Stimulated activated effector memory CD8-positive, alpha-beta T cell treated with anti-CD3 and anti-CD28 coated beads, Interleukin-12 subunit alpha, Interleukin-12 subunit beta, amount 100 ng/mL, for 72 hours (primary cell): ENCODE results near the gene BPIFB2.

ENCODE experiments used
- ATAC-seq: fragments of 150-1000 bp; cut with Tn5 transposase; 2 replicates; pipeline ENCODE4 v1.10.0; 2021
- DNase-seq, 2 donors: peaks; one replicate each; pipeline ENCODE4 v3.0.0; 2021 to 2022; ENCODE audit warnings: low spot score in 2 of 2
- H3K27ac Mint-ChIP-seq: one replicate; pipeline ENCODE4 v1.8.0; 2022; ENCODE audit warnings: mild to moderate bottlenecking, mixed read lengths
- H3K36me3 Mint-ChIP-seq: one replicate; pipeline ENCODE4 v1.8.0; 2022; ENCODE audit warnings: mild to moderate bottlenecking, mixed read lengths
- H3K4me1 Mint-ChIP-seq: one replicate; pipeline ENCODE4 v1.8.0; 2022; ENCODE audit warnings: mixed read lengths
- H3K4me3 Mint-ChIP-seq: one replicate; pipeline ENCODE4 v1.8.0; 2022; ENCODE audit warnings: mild to moderate bottlenecking, mixed read lengths
- H3K9me3 Mint-ChIP-seq: one replicate; pipeline ENCODE4 v1.8.0; 2022; ENCODE audit warnings: mixed read lengths

BPIFB2 gene

GRCh38 chr20:33005132-33005566, 2.4 kb upstream of the BPIFB2 start:
- no peak overlapping the region for H3K27ac Mint-ChIP-seq
- no peak overlapping the region for H3K4me3 Mint-ChIP-seq
- DNase-seq (peak in 1 of 2 donors; percentile 60), ATAC-seq (peak; percentile 37)
- no peaks in the 10 kb centered on the region for H3K36me3 Mint-ChIP-seq
- peaks cover 5% of the 10 kb centered on the region for H3K4me1 Mint-ChIP-seq
- H3K9me3 Mint-ChIP-seq = peaks cover 4% of the 10 kb centered on the region

GRCh38 chr20:33005908-33006775, 1.4 kb upstream of the BPIFB2 start:
- Mint-ChIP-seq H3K9me3 (peaks cover 4% of the 10 kb centered on the region), H3K4me3 (no peak overlapping the region), H3K4me1 (peaks cover 5% of the 10 kb centered on the region), H3K36me3 (no peaks in the 10 kb centered on the region), H3K27ac (no peak overlapping the region)
- DNase-seq (no peak), ATAC-seq (no peak)

- Mint-ChIP-seq H3K9me3 (peaks cover 4% of the 10 kb centered on the region), H3K27ac (no peak overlapping the region), H3K4me3 (no peak overlapping the region), H3K36me3 (no peaks in the 10 kb centered on the region), H3K4me1 (peaks cover 5% of the 10 kb centered on the region)
- ATAC-seq = no peak
- no peak for DNase-seq
Observed at GRCh38 chr20:33006776-33007375, 628 bp upstream of the BPIFB2 start.

GRCh38 chr20:33008336-33009213, 1.1 kb downstream of the BPIFB2 start:
- no peak overlapping the region for H3K27ac Mint-ChIP-seq
- ATAC-seq (peak; percentile 12), DNase-seq (no peak)
- peaks cover 4% of the 10 kb centered on the region for H3K9me3 Mint-ChIP-seq
- peaks cover 5% of the 10 kb centered on the region for H3K4me1 Mint-ChIP-seq
- H3K36me3 Mint-ChIP-seq = no peaks in the 10 kb centered on the region
- no peak overlapping the region for H3K4me3 Mint-ChIP-seq

- DNase-seq = no peak
- Mint-ChIP-seq H3K36me3 (no peaks in the 10 kb centered on the region), H3K27ac (no peak overlapping the region), H3K4me3 (no peak overlapping the region), H3K4me1 (peaks cover 5% of the 10 kb centered on the region), H3K9me3 (peaks cover 4% of the 10 kb centered on the region)
- no peak for ATAC-seq
Observed at GRCh38 chr20:33009214-33010132, 2.0 kb downstream of the BPIFB2 start.

- H3K9me3 Mint-ChIP-seq = peaks cover 3% of the 10 kb centered on the region
- no peak overlapping the region for H3K4me3 Mint-ChIP-seq
- H3K36me3 Mint-ChIP-seq = no peaks in the 10 kb centered on the region
- H3K27ac Mint-ChIP-seq = no peak overlapping the region
- no peak for DNase-seq
- H3K4me1 Mint-ChIP-seq = peaks cover 3% of the 10 kb centered on the region
- ATAC-seq = no peak
Observed at GRCh38 chr20:33010133-33010504, 2.6 kb downstream of the BPIFB2 start.

GRCh38 chr20:33010674-33011449, 3.4 kb downstream of the BPIFB2 start:
- H3K4me1 Mint-ChIP-seq = no peaks in the 10 kb centered on the region
- no peak for ATAC-seq
- no peaks in the 10 kb centered on the region for H3K36me3 Mint-ChIP-seq
- no peak overlapping the region for H3K4me3 Mint-ChIP-seq
- DNase-seq = no peak
- H3K27ac Mint-ChIP-seq = no peak overlapping the region
- no peaks in the 10 kb centered on the region for H3K9me3 Mint-ChIP-seq

- no peaks in the 10 kb centered on the region for H3K9me3 Mint-ChIP-seq
- no peak for ATAC-seq
- no peak overlapping the region for H3K4me3 Mint-ChIP-seq
- H3K27ac Mint-ChIP-seq = no peak overlapping the region
- no peaks in the 10 kb centered on the region for H3K36me3 Mint-ChIP-seq
- H3K4me1 Mint-ChIP-seq = peaks cover 8% of the 10 kb centered on the region
- no peak for DNase-seq
Observed at GRCh38 chr20:33012327-33013189, 5.1 kb downstream of the BPIFB2 start.

- ATAC-seq = no peak
- no peaks in the 10 kb centered on the region for H3K36me3 Mint-ChIP-seq
Observed at GRCh38 chr20:33013701-33014326, 6.3 kb downstream of the BPIFB2 start.

GRCh38 chr20:33014336-33015113, 7.0 kb downstream of the BPIFB2 start:
- ATAC-seq = no peak
- H3K9me3 Mint-ChIP-seq = no peaks in the 10 kb centered on the region
- H3K36me3 Mint-ChIP-seq = no peaks in the 10 kb centered on the region
- H3K27ac Mint-ChIP-seq = no peak overlapping the region
- no peak for DNase-seq
- no peak overlapping the region for H3K4me3 Mint-ChIP-seq
- peaks cover 8% of the 10 kb centered on the region for H3K4me1 Mint-ChIP-seq

More at GRCh38 chr20:33013701-33014326, 6.3 kb downstream of the BPIFB2 start:
- H3K9me3 Mint-ChIP-seq = no peaks in the 10 kb centered on the region
- H3K27ac Mint-ChIP-seq = no peak overlapping the region
- peaks cover 8% of the 10 kb centered on the region for H3K4me1 Mint-ChIP-seq
- no peak for DNase-seq
- no peak overlapping the region for H3K4me3 Mint-ChIP-seq

- Mint-ChIP-seq H3K4me3 (no peak overlapping the region), H3K36me3 (no peaks in the 10 kb centered on the region), H3K27ac (no peak overlapping the region), H3K9me3 (no peaks in the 10 kb centered on the region), H3K4me1 (peaks cover 8% of the 10 kb centered on the region)
- ATAC-seq (no peak), DNase-seq (no peak)
Observed at GRCh38 chr20:33015114-33015484, 7.6 kb downstream of the BPIFB2 start.
